OCI-LY1 (cell line): ENCODE results near the gene SELP.

Experiments used
- H2AFZ ChIP-seq: fragments of 200-600 bp; sonication (generic), shearing (Covaris generic); 2 replicates; pipeline ENCODE4 v1.6.0; 2014; ENCODE audit warnings: antibody characterized with exemption, mild to moderate bottlenecking, low read length
- H3F3A ChIP-seq: fragments of 200-600 bp; sonication (generic), shearing (Covaris generic); 2 replicates; pipeline ENCODE4 v1.6.0; 2014; ENCODE audit warnings: mild to moderate bottlenecking, antibody characterized with exemption, low read length, moderate library complexity; ENCODE audit not compliant: insufficient read depth
- H3K27ac ChIP-seq: fragments of 200-600 bp; sonication (generic); 2 replicates; pipeline ENCODE4 v1.5.1; 2014; ENCODE audit warnings: low read length, mixed run types, mild to moderate bottlenecking, low read depth; ENCODE audit not compliant: poor library complexity, severe bottlenecking
- H3K27me3 ChIP-seq: fragments of 200-600 bp; sonication (generic); 2 replicates; pipeline ENCODE4 v1.6.0; 2014; ENCODE audit warnings: antibody characterized with exemption, mild to moderate bottlenecking, low read length, moderate library complexity; ENCODE audit not compliant: insufficient read depth
- H3K36me3 ChIP-seq: fragments of 200-600 bp; sonication (generic); 2 replicates; pipeline ENCODE4 v1.6.1; 2014; ENCODE audit warnings: mild to moderate bottlenecking, antibody characterized with exemption, low read length, moderate library complexity, mixed read lengths; ENCODE audit not compliant: insufficient read depth
- H3K4me1 ChIP-seq: fragments of 200-600 bp; sonication (generic); 2 replicates; pipeline ENCODE4 v1.5.1; 2014; ENCODE audit warnings: mild to moderate bottlenecking, low read length, moderate library complexity; ENCODE audit not compliant: insufficient read depth, severe bottlenecking
- H3K4me2 ChIP-seq: fragments of 200-600 bp; sonication (generic), shearing (Covaris generic); 2 replicates; pipeline ENCODE4 v1.6.1; 2014; ENCODE audit warnings: low read length
- H3K4me3 ChIP-seq: fragments of 200-600 bp; sonication (generic); 2 replicates; pipeline ENCODE4 v1.5.1; 2014; ENCODE audit warnings: low read length, low read depth, mild to moderate bottlenecking, mixed read lengths; ENCODE audit not compliant: poor library complexity, severe bottlenecking
- H3K79me2 ChIP-seq: fragments of 200-600 bp; shearing (Covaris generic); 2 replicates; pipeline ENCODE4 v1.6.1; 2016; ENCODE audit warnings: mixed run types, low read length, mixed read lengths; ENCODE audit not compliant: insufficient read depth
- H3K9ac ChIP-seq: fragments of 200-600 bp; sonication (generic), shearing (Covaris generic); 2 replicates; pipeline ENCODE4 v1.6.1; 2014; ENCODE audit warnings: mild to moderate bottlenecking, low read length, mixed read lengths
- H3K9me2 ChIP-seq: fragments of 200-600 bp; sonication (generic), shearing (Covaris generic); 2 replicates; pipeline ENCODE4 v1.6.1; 2014; ENCODE audit warnings: low read depth, mild to moderate bottlenecking, low read length, mixed read lengths
- H3K9me3 ChIP-seq: fragments of 200-600 bp; shearing (Covaris generic); 2 replicates; pipeline ENCODE4 v1.6.1; 2014; ENCODE audit warnings: low read length, mixed read lengths
- H4K20me1 ChIP-seq: fragments of 200-600 bp; sonication (generic), shearing (Covaris generic); 2 replicates; pipeline ENCODE4 v1.6.0; 2016; ENCODE audit warnings: mild to moderate bottlenecking, low read length; ENCODE audit not compliant: insufficient read depth
- EZH2 ChIP-seq: fragments of 200-600 bp; sonication (generic), shearing (Covaris generic); IDR thresholded peaks from 2 replicates; pipeline ENCODE4 v1.8.0; 2017; ENCODE audit warnings: borderline replicate concordance, mixed run types, mild to moderate bottlenecking, antibody characterized with exemption, low read length, moderate library complexity, mixed read lengths
- TF ChIP-seq, protein P1 (sequence below): fragments of 200-600 bp; sonication (generic), shearing (Covaris generic); IDR thresholded peaks from 2 replicates; pipeline ENCODE4 v1.5.1; 2017; ENCODE audit warnings: mild to moderate bottlenecking, antibody characterized with exemption, low read length, moderate library complexity, mixed read lengths

SELP gene

GRCh38 chr1:169563650-169564049 lies 66.3 kb downstream of the SELP start:
- no peak overlapping the region for H3K4me2 ChIP-seq
- H3K4me1 ChIP-seq: no peaks in the 10 kb centered on the region
- no peaks in the 10 kb centered on the region for H3K9me3 ChIP-seq
- no peaks in the 10 kb centered on the region for H3F3A ChIP-seq
- no peaks in the 10 kb centered on the region for H4K20me1 ChIP-seq
- no peaks in the 10 kb centered on the region for H3K79me2 ChIP-seq
- 0 out of 2 replicates have a peak, but pooled peaks cover 4% of the 10 kb centered on the region for H3K27me3 ChIP-seq
- no peaks in the 10 kb centered on the region for H3K36me3 ChIP-seq
- H2AFZ ChIP-seq: no peak overlapping the region
- H3K4me3 ChIP-seq: no peak overlapping the region
- no peaks in the 10 kb centered on the region for H3K9me2 ChIP-seq
- TF ChIP-seq EZH2: no peak
- TF ChIP-seq, protein P1, sequence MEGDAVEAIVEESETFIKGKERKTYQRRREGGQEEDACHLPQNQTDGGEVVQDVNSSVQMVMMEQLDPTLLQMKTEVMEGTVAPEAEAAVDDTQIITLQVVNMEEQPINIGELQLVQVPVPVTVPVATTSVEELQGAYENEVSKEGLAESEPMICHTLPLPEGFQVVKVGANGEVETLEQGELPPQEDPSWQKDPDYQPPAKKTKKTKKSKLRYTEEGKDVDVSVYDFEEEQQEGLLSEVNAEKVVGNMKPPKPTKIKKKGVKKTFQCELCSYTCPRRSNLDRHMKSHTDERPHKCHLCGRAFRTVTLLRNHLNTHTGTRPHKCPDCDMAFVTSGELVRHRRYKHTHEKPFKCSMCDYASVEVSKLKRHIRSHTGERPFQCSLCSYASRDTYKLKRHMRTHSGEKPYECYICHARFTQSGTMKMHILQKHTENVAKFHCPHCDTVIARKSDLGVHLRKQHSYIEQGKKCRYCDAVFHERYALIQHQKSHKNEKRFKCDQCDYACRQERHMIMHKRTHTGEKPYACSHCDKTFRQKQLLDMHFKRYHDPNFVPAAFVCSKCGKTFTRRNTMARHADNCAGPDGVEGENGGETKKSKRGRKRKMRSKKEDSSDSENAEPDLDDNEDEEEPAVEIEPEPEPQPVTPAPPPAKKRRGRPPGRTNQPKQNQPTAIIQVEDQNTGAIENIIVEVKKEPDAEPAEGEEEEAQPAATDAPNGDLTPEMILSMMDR: no peak
- no peak overlapping the region for H3K27ac ChIP-seq
- H3K9ac ChIP-seq: no peak overlapping the region

GRCh38 chr1:169563019-169563615 lies 66.8 kb downstream of the SELP start:
- Histone ChIP-seq H3K9me3 (no peaks in the 10 kb centered on the region), H3K4me3 (no peak overlapping the region), H3F3A (no peaks in the 10 kb centered on the region), H2AFZ (no peak overlapping the region), H3K9ac (no peak overlapping the region), H3K27ac (no peak overlapping the region), H3K79me2 (no peaks in the 10 kb centered on the region), H3K4me1 (no peaks in the 10 kb centered on the region), H3K4me2 (no peak overlapping the region), H4K20me1 (no peaks in the 10 kb centered on the region), H3K27me3 (0 out of 2 replicates have a peak, but pooled peaks cover 6% of the 10 kb centered on the region), H3K9me2 (no peaks in the 10 kb centered on the region), H3K36me3 (no peaks in the 10 kb centered on the region)
- no peak for TF ChIP-seq EZH2
- TF ChIP-seq, protein P1: no peak

DNA sequence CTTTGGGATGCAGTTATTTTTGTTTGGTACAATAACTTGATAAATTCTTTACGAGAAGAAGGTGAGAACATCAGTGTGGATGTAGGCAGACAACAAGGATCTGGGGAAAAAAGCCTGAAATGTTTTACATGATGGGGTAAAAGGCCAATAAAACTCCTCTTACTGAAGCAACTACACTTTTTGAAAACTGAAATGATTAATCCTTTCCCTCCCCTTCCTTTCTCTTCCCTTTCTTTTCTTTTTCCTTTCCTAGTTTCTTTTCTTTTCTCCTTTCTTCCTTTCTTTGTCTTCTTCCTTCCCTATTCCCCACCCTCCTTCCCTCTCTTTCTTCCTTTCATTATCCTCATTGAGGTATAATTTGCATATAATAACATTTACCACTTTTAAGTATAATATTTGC lies 68.2 kb downstream of the SELP start:
- no peaks in the 10 kb centered on the region for H3K36me3 ChIP-seq
- no peaks in the 10 kb centered on the region for H3K9me3 ChIP-seq
- H3F3A ChIP-seq: no peaks in the 10 kb centered on the region
- TF ChIP-seq, protein P1: no peak
- TF ChIP-seq EZH2: no peak
- H3K4me2 ChIP-seq: no peak overlapping the region
- H4K20me1 ChIP-seq: no peaks in the 10 kb centered on the region
- H2AFZ ChIP-seq: no peak overlapping the region
- no peaks in the 10 kb centered on the region for H3K79me2 ChIP-seq
- H3K9me2 ChIP-seq: no peaks in the 10 kb centered on the region
- H3K4me3 ChIP-seq: no peak overlapping the region
- H3K27me3 ChIP-seq: 0 out of 2 replicates have a peak, but pooled peaks cover 6% of the 10 kb centered on the region
- no peaks in the 10 kb centered on the region for H3K4me1 ChIP-seq
- H3K27ac ChIP-seq: no peak overlapping the region
- H3K9ac ChIP-seq: no peak overlapping the region
